K562 (cell line): Measurements from ENCODE around the gene RGMA. TPM values are rescaled to one million over a fixed set of nuclear protein-coding genes. Genes with fewer than 3 reads are reported as not detected.

Source experiments
- ASH1L ChIP-seq: fragments of 450-650 bp; IDR thresholded peaks from 2 replicates; pipeline ENCODE4 v1.6.1; 2018; ENCODE audit warnings: borderline replicate concordance, mild to moderate bottlenecking, low read depth; ENCODE audit not compliant: partially characterized antibody
- FOXK2 ChIP-seq, 2 experiments: fragments of 450-650 bp; IDR thresholded peaks in 1 of 2; conservative IDR thresholded peaks in 1 of 2; 2 replicates each; pipeline ENCODE4 v1.6.1; 2016; ENCODE audit warnings: low read depth in 2 of 2, mild to moderate bottlenecking in 1 of 2
- KAT7 ChIP-seq: sonication (generic); formaldehyde crosslinking; IDR thresholded peaks from 2 replicates; pipeline ENCODE4 v1.8.0; 2022; ENCODE audit warnings: missing genetic modification reagents, mild to moderate bottlenecking, borderline replicate concordance
- KLF16 ChIP-seq: IDR thresholded peaks from 2 replicates; pipeline ENCODE4 v1.6.1; 2016; ENCODE audit warnings: antibody characterized with exemption
- MAFG ChIP-seq: fragments of 450-650 bp; conservative IDR thresholded peaks from 2 replicates; pipeline ENCODE4 v1.6.1; 2016; ENCODE audit warnings: missing genetic modification characterization, missing compliant biosample characterization
- NFIC ChIP-seq: fragments of 450-650 bp; IDR thresholded peaks from 2 replicates; pipeline ENCODE4 v1.6.1; 2017; ENCODE audit warnings: mild to moderate bottlenecking, inconsistent platforms
- U2AF2 ChIP-seq: fragments of 200-400 bp; formaldehyde crosslinking; optimal IDR thresholded peaks from 2 replicates; pipeline ENCODE3; 2017; ENCODE audit warnings: low read depth, mild to moderate bottlenecking, low read length
- polyA plus RNA-seq, 8 experiments: library from polyadenylated mRNA; depleted of rRNA in 4 of 8; stranded (reverse) in 5 of 8; unstranded in 3 of 8; fragments of >200 nt; fragmentation: Nextera tagmentation in 2 of 8; fragmentation: Illumina TruSeq in 1 of 8; extraction: Ambion mirVana in 2 of 8; extraction: Trizol in 1 of 8; gene quantifications; 2 replicates each; pipeline versions ENCODE4 v1.2.1 to v1.2.3, GENCODE V29; 2011 to 2014; ENCODE audit warnings: inconsistent platforms in 1 of 8, missing spikeins in 1 of 8
- total RNA-seq, 7 experiments: library from RNA; depleted of rRNA in 6 of 7; stranded (reverse); fragments of >200 nt in 6 of 7; fragmentation: Illumina TruSeq in 2 of 7; extraction: Trizol in 2 of 7; gene quantifications; 2 replicates each; pipeline versions ENCODE4 v1.2.1 to v1.2.3, GENCODE V29; 2011 to 2021; ENCODE audit warnings: low replicate concordance in 1 of 7
- TF ChIP-seq, protein P1 (sequence below), 2 experiments: fragments of 450-650 bp in 1 of 2; sonication (generic) in 1 of 2; formaldehyde crosslinking in 1 of 2; IDR thresholded peaks; 2 replicates each; pipeline versions ENCODE4 v1.7.1 to v1.9.0; 2016 to 2022; ENCODE audit warnings: inconsistent platforms in 1 of 2, mild to moderate bottlenecking in 1 of 2, missing genetic modification reagents in 1 of 2
- TF ChIP-seq, protein P2 (sequence below): fragments of 450-650 bp; formaldehyde crosslinking; IDR thresholded peaks from 2 replicates; pipeline ENCODE4 v1.4.0; 2020; ENCODE audit warnings: mild to moderate bottlenecking, mixed read lengths
- TF ChIP-seq, protein P3 (sequence below): fragments of 250-450 bp; sonication (Bioruptor Pico); IDR thresholded peaks from 2 replicates; pipeline ENCODE4 v1.4.0; 2020; ENCODE audit warnings: mild to moderate bottlenecking, moderate library complexity
- TF ChIP-seq, protein P4 (sequence below), 2 experiments: IDR thresholded peaks; 2 replicates each; pipeline ENCODE4 v1.6.1; 2011; ENCODE audit warnings: borderline replicate concordance in 1 of 2, control low read depth in 1 of 2, low read depth in 1 of 2, low read length in 1 of 2, mild to moderate bottlenecking in 1 of 2, mixed read lengths in 1 of 2, moderate library complexity in 1 of 2; ENCODE audit not compliant: insufficient read depth in 1 of 2, insufficient read length in 1 of 2, poor library complexity in 1 of 2, severe bottlenecking in 1 of 2; ENCODE audit errors: extremely low read depth in 1 of 2

The RGMA gene
- total and polyA plus RNA-seq, 9 of the 15 experiments (the other 6 are each of a cell fraction or from before 2014, with no cell fraction given) = 0.03 to 0.05 (median 0.03) TPM; not detected in 6

DNA sequence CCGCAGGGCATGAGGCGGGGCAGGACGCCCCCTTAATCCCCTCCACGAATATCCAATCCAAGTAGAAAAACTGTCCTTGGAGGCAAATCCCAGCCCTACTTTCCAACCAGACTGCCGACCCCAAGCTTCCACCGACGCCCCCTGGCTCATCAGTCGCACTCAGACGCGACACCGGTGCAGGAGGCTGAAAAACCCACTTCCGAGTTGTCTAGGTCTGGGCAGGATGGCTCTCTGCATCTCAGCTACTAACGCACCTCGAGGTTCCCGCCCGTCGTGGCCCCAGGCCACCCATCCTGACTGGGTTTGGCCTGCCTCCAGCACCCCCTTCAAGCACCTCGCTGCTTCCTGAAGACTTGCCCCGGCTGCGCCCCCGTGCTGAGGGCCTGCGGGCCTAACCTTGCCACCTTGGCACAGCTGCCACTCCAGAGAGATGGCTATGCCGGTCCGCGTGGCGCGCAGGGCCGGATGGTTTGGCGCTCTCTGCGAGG, 15.5 kb downstream of the RGMA start (continued):
- TF ChIP-seq, protein P1, sequence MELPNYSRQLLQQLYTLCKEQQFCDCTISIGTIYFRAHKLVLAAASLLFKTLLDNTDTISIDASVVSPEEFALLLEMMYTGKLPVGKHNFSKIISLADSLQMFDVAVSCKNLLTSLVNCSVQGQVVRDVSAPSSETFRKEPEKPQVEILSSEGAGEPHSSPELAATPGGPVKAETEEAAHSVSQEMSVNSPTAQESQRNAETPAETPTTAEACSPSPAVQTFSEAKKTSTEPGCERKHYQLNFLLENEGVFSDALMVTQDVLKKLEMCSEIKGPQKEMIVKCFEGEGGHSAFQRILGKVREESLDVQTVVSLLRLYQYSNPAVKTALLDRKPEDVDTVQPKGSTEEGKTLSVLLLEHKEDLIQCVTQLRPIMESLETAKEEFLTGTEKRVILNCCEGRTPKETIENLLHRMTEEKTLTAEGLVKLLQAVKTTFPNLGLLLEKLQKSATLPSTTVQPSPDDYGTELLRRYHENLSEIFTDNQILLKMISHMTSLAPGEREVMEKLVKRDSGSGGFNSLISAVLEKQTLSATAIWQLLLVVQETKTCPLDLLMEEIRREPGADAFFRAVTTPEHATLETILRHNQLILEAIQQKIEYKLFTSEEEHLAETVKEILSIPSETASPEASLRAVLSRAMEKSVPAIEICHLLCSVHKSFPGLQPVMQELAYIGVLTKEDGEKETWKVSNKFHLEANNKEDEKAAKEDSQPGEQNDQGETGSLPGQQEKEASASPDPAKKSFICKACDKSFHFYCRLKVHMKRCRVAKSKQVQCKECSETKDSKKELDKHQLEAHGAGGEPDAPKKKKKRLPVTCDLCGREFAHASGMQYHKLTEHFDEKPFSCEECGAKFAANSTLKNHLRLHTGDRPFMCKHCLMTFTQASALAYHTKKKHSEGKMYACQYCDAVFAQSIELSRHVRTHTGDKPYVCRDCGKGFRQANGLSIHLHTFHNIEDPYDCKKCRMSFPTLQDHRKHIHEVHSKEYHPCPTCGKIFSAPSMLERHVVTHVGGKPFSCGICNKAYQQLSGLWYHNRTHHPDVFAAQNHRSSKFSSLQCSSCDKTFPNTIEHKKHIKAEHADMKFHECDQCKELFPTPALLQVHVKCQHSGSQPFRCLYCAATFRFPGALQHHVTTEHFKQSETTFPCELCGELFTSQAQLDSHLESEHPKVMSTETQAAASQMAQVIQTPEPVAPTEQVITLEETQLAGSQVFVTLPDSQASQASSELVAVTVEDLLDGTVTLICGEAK (IDR thresholded peaks at IDR 0.05) = no peak
- TF ChIP-seq, protein P1 (CRISPR knock-in tag; IDR thresholded peaks at IDR 0.05) = no peak
- no peak for TF ChIP-seq KLF16
- TF ChIP-seq, protein P2, sequence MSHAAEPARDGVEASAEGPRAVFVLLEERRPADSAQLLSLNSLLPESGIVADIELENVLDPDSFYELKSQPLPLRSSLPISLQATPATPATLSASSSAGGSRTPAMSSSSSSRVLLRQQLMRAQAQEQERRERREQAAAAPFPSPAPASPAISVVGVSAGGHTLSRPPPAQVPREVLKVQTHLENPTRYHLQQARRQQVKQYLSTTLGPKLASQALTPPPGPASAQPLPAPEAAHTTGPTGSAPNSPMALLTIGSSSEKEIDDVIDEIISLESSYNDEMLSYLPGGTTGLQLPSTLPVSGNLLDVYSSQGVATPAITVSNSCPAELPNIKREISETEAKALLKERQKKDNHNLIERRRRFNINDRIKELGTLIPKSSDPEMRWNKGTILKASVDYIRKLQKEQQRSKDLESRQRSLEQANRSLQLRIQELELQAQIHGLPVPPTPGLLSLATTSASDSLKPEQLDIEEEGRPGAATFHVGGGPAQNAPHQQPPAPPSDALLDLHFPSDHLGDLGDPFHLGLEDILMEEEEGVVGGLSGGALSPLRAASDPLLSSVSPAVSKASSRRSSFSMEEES (CRISPR knock-in tag) = no peak
- no peak for TF ChIP-seq MAFG
- TF ChIP-seq, protein P3, sequence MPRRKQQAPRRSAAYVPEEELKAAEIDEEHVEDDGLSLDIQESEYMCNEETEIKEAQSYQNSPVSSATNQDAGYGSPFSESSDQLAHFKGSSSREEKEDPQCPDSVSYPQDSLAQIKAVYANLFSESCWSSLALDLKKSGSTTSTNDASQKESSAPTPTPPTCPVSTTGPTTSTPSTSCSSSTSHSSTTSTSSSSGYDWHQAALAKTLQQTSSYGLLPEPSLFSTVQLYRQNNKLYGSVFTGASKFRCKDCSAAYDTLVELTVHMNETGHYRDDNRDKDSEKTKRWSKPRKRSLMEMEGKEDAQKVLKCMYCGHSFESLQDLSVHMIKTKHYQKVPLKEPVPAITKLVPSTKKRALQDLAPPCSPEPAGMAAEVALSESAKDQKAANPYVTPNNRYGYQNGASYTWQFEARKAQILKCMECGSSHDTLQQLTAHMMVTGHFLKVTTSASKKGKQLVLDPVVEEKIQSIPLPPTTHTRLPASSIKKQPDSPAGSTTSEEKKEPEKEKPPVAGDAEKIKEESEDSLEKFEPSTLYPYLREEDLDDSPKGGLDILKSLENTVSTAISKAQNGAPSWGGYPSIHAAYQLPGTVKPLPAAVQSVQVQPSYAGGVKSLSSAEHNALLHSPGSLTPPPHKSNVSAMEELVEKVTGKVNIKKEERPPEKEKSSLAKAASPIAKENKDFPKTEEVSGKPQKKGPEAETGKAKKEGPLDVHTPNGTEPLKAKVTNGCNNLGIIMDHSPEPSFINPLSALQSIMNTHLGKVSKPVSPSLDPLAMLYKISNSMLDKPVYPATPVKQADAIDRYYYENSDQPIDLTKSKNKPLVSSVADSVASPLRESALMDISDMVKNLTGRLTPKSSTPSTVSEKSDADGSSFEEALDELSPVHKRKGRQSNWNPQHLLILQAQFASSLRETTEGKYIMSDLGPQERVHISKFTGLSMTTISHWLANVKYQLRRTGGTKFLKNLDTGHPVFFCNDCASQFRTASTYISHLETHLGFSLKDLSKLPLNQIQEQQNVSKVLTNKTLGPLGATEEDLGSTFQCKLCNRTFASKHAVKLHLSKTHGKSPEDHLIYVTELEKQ (CRISPR knock-in tag) = no peak
- TF ChIP-seq ASH1L = no peak
- TF ChIP-seq, protein P4, sequence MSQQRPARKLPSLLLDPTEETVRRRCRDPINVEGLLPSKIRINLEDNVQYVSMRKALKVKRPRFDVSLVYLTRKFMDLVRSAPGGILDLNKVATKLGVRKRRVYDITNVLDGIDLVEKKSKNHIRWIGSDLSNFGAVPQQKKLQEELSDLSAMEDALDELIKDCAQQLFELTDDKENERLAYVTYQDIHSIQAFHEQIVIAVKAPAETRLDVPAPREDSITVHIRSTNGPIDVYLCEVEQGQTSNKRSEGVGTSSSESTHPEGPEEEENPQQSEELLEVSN (IDR thresholded peaks at IDR 0.05; ENCODE audit: borderline replicate concordance in 1 of 2, extremely low read depth in 1 of 2, insufficient read depth in 1 of 2, insufficient read length in 1 of 2, low read depth in 1 of 2, low read length in 1 of 2, poor library complexity in 1 of 2, severe bottlenecking in 1 of 2) = no peak
- TF ChIP-seq FOXK2 (conservative IDR thresholded peaks at IDR 0.05 in 1 of 2, IDR thresholded peaks at IDR 0.05 in 1 of 2; ENCODE audit: low read depth in 2 of 2) = no peak
- TF ChIP-seq NFIC = no peak
- no peak for TF ChIP-seq KAT7
- TF ChIP-seq U2AF2 = no peak
